BJ (cell line): ENCODE measurements around the gene C1orf87. TPM values are rescaled to one million over a fixed set of nuclear protein-coding genes. Genes with fewer than 3 reads are reported as not detected.

ENCODE experiments used
- CTCF ChIA-PET: fragments of 350-600 bp; formaldehyde crosslinking; extraction: SDS; loops from one replicate; lab custom pipeline; 2021; ENCODE audit warnings: antibody characterized with exemption, inconsistent platforms; lab: Yijun Ruan, JAX
- POLR2A ChIA-PET: fragments of 300-600 bp; sonication (Branson Sonifier 250); formaldehyde crosslinking; extraction: SDS; loops from one replicate; lab custom pipeline; 2021; ENCODE audit warnings: antibody characterized with exemption; lab: Charles Lee
- DNase-seq: peaks from one replicate; pipeline ENCODE4 v3.0.0-alpha.2; 2011; ENCODE audit warnings: low read depth
- H3K27me3 ChIP-seq: 2 replicates; pipeline ENCODE4 v1.6.0; 2011; ENCODE audit warnings: low read length; ENCODE audit not compliant: control insufficient read depth, insufficient read depth
- H3K36me3 ChIP-seq: 2 replicates; pipeline ENCODE4 v1.5.1; 2011; ENCODE audit warnings: low read length; ENCODE audit not compliant: control insufficient read depth, insufficient read depth
- H3K4me3 ChIP-seq: 2 replicates; pipeline ENCODE4 v1.5.1; 2011; ENCODE audit warnings: low read depth, mild to moderate bottlenecking, control low read depth, low read length
- polyA plus RNA-seq: library from polyadenylated mRNA; depleted of rRNA; stranded (reverse); fragments of >200 nt; gene quantifications from 2 replicates; pipeline ENCODE4 v1.2.3, GENCODE V29; 2011
- TF ChIP-seq, protein P1 (sequence below): IDR thresholded peaks from 2 replicates; pipeline ENCODE4 v1.5.1; 2011; ENCODE audit warnings: low read depth, mild to moderate bottlenecking, control low read depth, inconsistent platforms, low read length, moderate library complexity; ENCODE audit not compliant: insufficient read depth

C1orf87 gene
- polyA plus RNA-seq, 1 experiment = not detected

DNA sequence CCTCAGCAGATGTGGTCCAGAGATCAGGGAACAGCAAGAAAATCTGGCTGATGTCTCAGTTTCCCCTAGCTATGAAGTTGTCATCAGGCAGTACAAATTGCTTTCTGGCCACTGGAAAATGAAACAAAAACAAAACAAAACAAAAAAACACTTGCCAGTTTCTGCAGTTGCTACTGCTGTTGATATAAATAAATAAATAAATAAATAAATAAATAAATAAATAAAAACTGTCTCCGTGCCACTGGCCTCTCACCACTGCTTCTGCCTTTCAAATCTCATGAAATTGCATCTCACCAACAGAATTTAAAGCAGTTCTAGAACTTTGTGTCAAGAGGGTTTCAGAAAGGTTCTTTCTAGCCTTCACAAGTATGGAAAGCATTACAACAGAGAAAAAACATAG lies 62.9 kb downstream of the C1orf87 start:
- POLR2A ChIA-PET = no interaction called here
- H3K36me3 ChIP-seq = no peaks in the 10 kb centered on the region
- TF ChIP-seq, protein P1, sequence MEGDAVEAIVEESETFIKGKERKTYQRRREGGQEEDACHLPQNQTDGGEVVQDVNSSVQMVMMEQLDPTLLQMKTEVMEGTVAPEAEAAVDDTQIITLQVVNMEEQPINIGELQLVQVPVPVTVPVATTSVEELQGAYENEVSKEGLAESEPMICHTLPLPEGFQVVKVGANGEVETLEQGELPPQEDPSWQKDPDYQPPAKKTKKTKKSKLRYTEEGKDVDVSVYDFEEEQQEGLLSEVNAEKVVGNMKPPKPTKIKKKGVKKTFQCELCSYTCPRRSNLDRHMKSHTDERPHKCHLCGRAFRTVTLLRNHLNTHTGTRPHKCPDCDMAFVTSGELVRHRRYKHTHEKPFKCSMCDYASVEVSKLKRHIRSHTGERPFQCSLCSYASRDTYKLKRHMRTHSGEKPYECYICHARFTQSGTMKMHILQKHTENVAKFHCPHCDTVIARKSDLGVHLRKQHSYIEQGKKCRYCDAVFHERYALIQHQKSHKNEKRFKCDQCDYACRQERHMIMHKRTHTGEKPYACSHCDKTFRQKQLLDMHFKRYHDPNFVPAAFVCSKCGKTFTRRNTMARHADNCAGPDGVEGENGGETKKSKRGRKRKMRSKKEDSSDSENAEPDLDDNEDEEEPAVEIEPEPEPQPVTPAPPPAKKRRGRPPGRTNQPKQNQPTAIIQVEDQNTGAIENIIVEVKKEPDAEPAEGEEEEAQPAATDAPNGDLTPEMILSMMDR = no peak
- no peak overlapping the region for H3K4me3 ChIP-seq
- no peak for DNase-seq
- CTCF ChIA-PET = interaction anchor here (0.7 to 1.3 kb wide), 2 partner anchors 33 to 112 kb away, joined by 3 to 4 read pairs; no protein-coding TSS in a partner anchor
- no peaks in the 10 kb centered on the region; the same call in 1 of the 2 replicates for H3K27me3 ChIP-seq

DNA sequence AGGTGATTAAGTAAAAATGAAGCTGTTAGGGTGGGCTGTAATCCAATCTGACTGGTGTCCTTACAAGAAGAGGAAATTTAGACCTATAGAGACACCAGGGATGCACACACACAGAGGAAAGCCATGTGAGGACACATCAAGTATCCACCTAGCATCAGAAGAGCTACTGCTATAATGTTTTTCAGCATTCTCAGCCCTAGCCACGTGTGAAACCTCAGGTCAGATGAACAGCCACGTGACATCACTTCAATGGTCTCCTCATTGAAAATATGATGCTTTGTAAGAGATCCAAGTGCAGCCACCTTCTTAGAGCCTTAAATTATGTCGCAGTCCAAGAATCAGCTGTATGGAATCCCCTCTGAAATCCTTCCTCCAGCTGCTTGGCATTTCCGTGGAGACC lies 65.1 kb downstream of the C1orf87 start:
- ChIA-PET POLR2A (no interaction called here), CTCF (interaction anchor here (1.3 kb wide), 1 partner anchor 36 kb away, joined by 3 read pairs; no protein-coding TSS in a partner anchor)
- TF ChIP-seq, protein P1 = no peak

DNA sequence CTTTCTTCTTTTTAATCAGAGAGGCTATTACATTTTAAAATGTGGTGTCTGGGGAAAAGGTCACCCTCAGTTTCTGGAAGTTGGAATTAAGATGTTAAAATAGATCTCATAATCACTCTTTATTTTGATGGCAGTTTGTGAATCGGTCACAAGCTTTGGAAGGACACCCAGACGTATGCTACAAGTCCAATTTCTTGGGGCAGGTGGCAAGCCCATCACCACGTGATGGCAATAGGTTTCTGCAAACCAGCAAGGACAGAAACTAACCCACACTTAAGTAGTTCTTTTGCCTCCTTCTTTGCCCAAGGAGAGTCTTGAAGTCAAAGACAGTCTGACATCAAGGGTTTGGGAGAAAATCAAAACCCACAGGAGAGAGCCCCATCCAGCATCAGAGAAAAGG lies 72.9 kb downstream of the C1orf87 start:
- CTCF ChIA-PET = no interaction called here

More for the DNA sequence above, 65.1 kb downstream of the C1orf87 start:
- no peaks in the 10 kb centered on the region for H3K36me3 ChIP-seq
- DNase-seq = no peak
- H3K27me3 ChIP-seq = no peaks in the 10 kb centered on the region; the same call in 1 of the 2 replicates
- H3K4me3 ChIP-seq = no peak overlapping the region

DNA sequence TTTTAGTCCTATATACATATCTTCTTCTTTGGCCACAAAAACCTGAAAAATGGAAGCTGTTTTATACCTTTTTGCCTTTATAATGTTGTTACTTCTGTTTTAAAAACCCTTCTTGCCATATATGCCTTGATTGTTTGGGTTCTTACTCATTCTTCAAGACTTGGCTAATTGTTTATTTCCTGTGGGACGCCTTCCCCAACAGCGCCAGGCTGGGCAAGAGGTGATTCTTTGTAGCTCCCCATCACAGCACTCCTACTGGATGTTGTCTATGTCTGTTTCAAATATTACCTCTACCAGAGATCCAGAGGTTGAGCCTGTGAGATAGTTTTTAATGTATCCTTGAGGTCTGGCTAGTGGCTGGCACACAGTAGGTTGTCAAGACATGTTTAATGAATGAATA lies 73.8 kb downstream of the C1orf87 start:
- TF ChIP-seq, protein P1 = no peak
- no peak overlapping the region for H3K4me3 ChIP-seq
- no peaks in the 10 kb centered on the region for H3K36me3 ChIP-seq
- ChIA-PET CTCF (interaction anchor here (0.8 kb wide), 1 partner anchor 23 kb away, joined by 4 read pairs; no protein-coding TSS in a partner anchor), POLR2A (no interaction called here)
- H3K27me3 ChIP-seq = peaks cover 2% of the 10 kb centered on the region; the same call in 1 of the 2 replicates
- DNase-seq = no peak

More for the DNA sequence above, 72.9 kb downstream of the C1orf87 start:
- TF ChIP-seq, protein P1 = no peak
- POLR2A ChIA-PET = no interaction called here
- Histone ChIP-seq H3K27me3 (peaks cover 2% of the 10 kb centered on the region; the same call in 1 of the 2 replicates), H3K4me3 (no peak overlapping the region), H3K36me3 (no peaks in the 10 kb centered on the region)
- no peak for DNase-seq

DNA sequence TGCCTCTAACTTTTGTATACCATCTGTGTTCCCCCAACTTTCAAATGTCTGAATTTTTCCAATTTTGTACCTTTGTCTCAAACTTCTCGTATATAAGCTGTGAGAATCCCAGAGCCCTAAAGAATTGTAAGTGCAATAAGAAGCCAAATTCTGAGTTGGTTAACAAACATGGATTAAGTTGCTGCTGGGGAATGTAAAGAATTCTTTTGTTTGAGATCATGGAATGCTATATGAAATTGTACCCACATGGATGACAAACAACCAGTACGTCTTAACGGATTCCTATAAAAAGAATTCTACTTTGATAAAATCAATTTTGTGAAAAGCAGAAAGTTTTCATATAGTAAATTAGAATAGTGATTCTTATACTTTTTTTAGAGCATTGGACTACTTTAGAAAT lies 74.6 kb downstream of the C1orf87 start:
- TF ChIP-seq, protein P1 = no peak
- peaks cover 2% of the 10 kb centered on the region; the same call in 1 of the 2 replicates for H3K27me3 ChIP-seq
- H3K36me3 ChIP-seq = no peaks in the 10 kb centered on the region
- ChIA-PET CTCF (interaction anchor here (1.1 to 2.0 kb wide), 2 partner anchors 22 to 28 kb away, joined by 4 read pairs; no protein-coding TSS in a partner anchor), POLR2A (no interaction called here)
- DNase-seq = no peak
- H3K4me3 ChIP-seq = no peak overlapping the region
